Kidney epithelial cell (primary cell): Measurements from ENCODE around the gene PPT2. TPM values are rescaled to one million over a fixed set of nuclear protein-coding genes. Genes with fewer than 3 reads are reported as not detected.

ENCODE experiments used
- DNase-seq: peaks from one replicate; pipeline ENCODE4 v3.0.0-alpha.2; 2010; ENCODE audit warnings: low read depth
- H3K27me3 ChIP-seq: 2 replicates; pipeline ENCODE4 v1.6.0; 2011; ENCODE audit warnings: low read length; ENCODE audit not compliant: control insufficient read depth, insufficient read depth
- H3K36me3 ChIP-seq: 2 replicates; pipeline ENCODE4 v1.5.1; 2011; ENCODE audit warnings: low read length; ENCODE audit not compliant: control insufficient read depth, insufficient read depth
- H3K4me3 ChIP-seq: 2 replicates; pipeline ENCODE4 v1.5.1; 2011; ENCODE audit warnings: low read depth, mild to moderate bottlenecking, control low read depth, low read length
- CTCF ChIP-seq: IDR thresholded peaks from 2 replicates; pipeline ENCODE4 v1.5.1; 2011; ENCODE audit warnings: mild to moderate bottlenecking, moderate library complexity, low read length, control low read depth, inconsistent platforms; ENCODE audit not compliant: insufficient read depth, poor library complexity, severe bottlenecking
- total RNA-seq: library from RNA; depleted of rRNA; stranded (reverse); fragments of >200 nt; gene quantifications from 2 replicates; pipeline ENCODE4 v1.2.3, GENCODE V29; 2015

The PPT2 gene
- total RNA-seq, 1 donor from 2014 or later: 12.9 TPM

- Histone ChIP-seq H3K36me3 (no peaks in the 10 kb centered on the region), H3K4me3 (peak within 1 kb of the TSS; percentile 80), H3K27me3 (no peaks in the 10 kb centered on the region)
- TF ChIP-seq CTCF: no peak
- DNase-seq: peak; percentile 100
Observed at GRCh38 chr6:32127717-32128592, 26.0 kb upstream of the PPT2 start, which contains the start of gene ATF6B. Gene ATF6B, minus strand, starts transcription at chr6:32128246. Its CDS starts 39 bp downstream, at chr6:32128207.

GRCh38 chr6:32128751-32129296 lies 25.1 kb upstream of the PPT2 start:
- no peaks in the 10 kb centered on the region for H3K36me3 ChIP-seq
- no peak for TF ChIP-seq CTCF
- no peak for DNase-seq
- H3K4me3 ChIP-seq: no peak overlapping the region
- no peaks in the 10 kb centered on the region for H3K27me3 ChIP-seq

GRCh38 chr6:32129297-32130088 lies 24.4 kb upstream of the PPT2 start:
- Histone ChIP-seq H3K27me3 (no peaks in the 10 kb centered on the region), H3K36me3 (no peaks in the 10 kb centered on the region), H3K4me3 (peak overlapping the region; percentile 65)
- TF ChIP-seq CTCF: no peak
- DNase-seq: no peak

GRCh38 chr6:32131439-32131948 lies 22.4 kb upstream of the PPT2 start:
- DNase-seq: no peak
- Histone ChIP-seq H3K27me3 (peaks cover 2% of the 10 kb centered on the region), H3K4me3 (no peak overlapping the region), H3K36me3 (no peaks in the 10 kb centered on the region)
- TF ChIP-seq CTCF: no peak

- TF ChIP-seq CTCF: no peak
- H3K27me3 ChIP-seq: peaks cover 2% of the 10 kb centered on the region
- H3K4me3 ChIP-seq: no peak overlapping the region
- DNase-seq: no peak
- H3K36me3 ChIP-seq: no peaks in the 10 kb centered on the region
Observed at GRCh38 chr6:32132110-32132509, 21.8 kb upstream of the PPT2 start.
